H9 (cell line): ENCODE measurements around the gene DOCK10. TPM values are rescaled to one million over a fixed set of nuclear protein-coding genes. Genes with fewer than 3 reads are reported as not detected.
A peak's percentile ranks its signal among the peaks of the same experiment; 100 is the strongest.

Experiments used
- DNase-seq: peaks from one replicate; pipeline ENCODE4 v3.0.0-alpha.2; 2017
- H2AFZ ChIP-seq: one replicate; pipeline ENCODE4 v1.6.1; 2013; ENCODE audit warnings: mild to moderate bottlenecking, low read length, control low read depth, moderate library complexity
- H2AK5ac ChIP-seq: 2 replicates; pipeline ENCODE4 v1.6.1; 2013; ENCODE audit warnings: low read length, control low read depth, mixed read lengths; ENCODE audit not compliant: insufficient read length
- H2BK120ac ChIP-seq: one replicate; pipeline ENCODE4 v1.6.1; 2013; ENCODE audit warnings: low read depth, mild to moderate bottlenecking, low read length, control low read depth, inconsistent platforms; ENCODE audit not compliant: poor library complexity, severe bottlenecking
- H2BK12ac ChIP-seq: 2 replicates; pipeline ENCODE4 v1.6.1; 2013; ENCODE audit warnings: low read length, control low read depth, mixed read lengths, low read depth; ENCODE audit not compliant: insufficient read length
- H2BK15ac ChIP-seq: 2 replicates; pipeline ENCODE4 v1.6.1; 2013; ENCODE audit warnings: low read depth, low read length, control low read depth
- H2BK20ac ChIP-seq: one replicate; pipeline ENCODE4 v1.6.1; 2013; ENCODE audit warnings: low read depth, mild to moderate bottlenecking, low read length, control low read depth, inconsistent platforms; ENCODE audit not compliant: poor library complexity, severe bottlenecking
- H2BK5ac ChIP-seq: 2 replicates; pipeline ENCODE4 v1.6.1; 2013; ENCODE audit warnings: low read length, control low read depth, mixed read lengths; ENCODE audit not compliant: insufficient read length
- H3K14ac ChIP-seq: 2 replicates; pipeline ENCODE4 v1.6.1; 2013; ENCODE audit warnings: low read length, control low read depth; ENCODE audit not compliant: insufficient read depth
- H3K18ac ChIP-seq: 2 replicates; pipeline ENCODE4 v1.6.1; 2013; ENCODE audit warnings: low read depth, mild to moderate bottlenecking, mixed read lengths, low read length, control low read depth; ENCODE audit not compliant: insufficient read length
- H3K23ac ChIP-seq: 2 replicates; pipeline ENCODE4 v1.6.1; 2013; ENCODE audit warnings: low read length, control low read depth, mixed read lengths, low read depth; ENCODE audit not compliant: insufficient read length
- H3K23me2 ChIP-seq: 2 replicates; pipeline ENCODE4 v1.6.1; 2013; ENCODE audit warnings: low read depth, mild to moderate bottlenecking, mixed read lengths, low read length, control low read depth; ENCODE audit not compliant: insufficient read length, poor library complexity, severe bottlenecking
- H3K27ac ChIP-seq: 2 replicates; pipeline ENCODE4 v1.5.1; 2013; ENCODE audit warnings: low read length, control low read depth, mixed read lengths, low read depth; ENCODE audit not compliant: insufficient read length
- H3K27me3 ChIP-seq: 2 replicates; pipeline ENCODE4 v1.6.1; 2013; ENCODE audit warnings: low read length, control low read depth, inconsistent platforms; ENCODE audit not compliant: insufficient read depth
- H3K4ac ChIP-seq: 2 replicates; pipeline ENCODE4 v1.6.1; 2013; ENCODE audit warnings: low read depth, mild to moderate bottlenecking, control low read depth, inconsistent platforms, low read length, moderate library complexity
- H3K4me1 ChIP-seq: 2 replicates; pipeline ENCODE4 v1.6.1; 2013; ENCODE audit warnings: low read length, control low read depth, inconsistent platforms; ENCODE audit not compliant: insufficient read depth
- H3K4me2 ChIP-seq: 2 replicates; pipeline ENCODE4 v1.6.1; 2013; ENCODE audit warnings: low read length, control low read depth, mixed read lengths; ENCODE audit not compliant: insufficient read length, insufficient read depth
- H3K56ac ChIP-seq: 2 replicates; pipeline ENCODE4 v1.6.1; 2013; ENCODE audit warnings: low read depth, mild to moderate bottlenecking, mixed read lengths, low read length, control low read depth; ENCODE audit not compliant: insufficient read length
- H3K79me1 ChIP-seq: 2 replicates; pipeline ENCODE4 v1.6.1; 2013; ENCODE audit warnings: low read depth, mild to moderate bottlenecking, moderate library complexity, low read length, control low read depth, inconsistent platforms; ENCODE audit not compliant: insufficient read depth, poor library complexity, severe bottlenecking
- H3K79me2 ChIP-seq: 2 replicates; pipeline ENCODE4 v1.6.1; 2013; ENCODE audit warnings: low read length, control low read depth, inconsistent platforms; ENCODE audit not compliant: insufficient read depth
- H3K9ac ChIP-seq: 2 replicates; pipeline ENCODE4 v1.6.1; 2013; ENCODE audit warnings: low read length, control low read depth, mixed read lengths; ENCODE audit not compliant: insufficient read length; ENCODE audit errors: extremely low read depth
- H3K9me3 ChIP-seq: one replicate; pipeline ENCODE4 v1.6.1; 2013; ENCODE audit warnings: low read depth, low read length, inconsistent platforms; ENCODE audit not compliant: control insufficient read depth
- H3T11ph ChIP-seq: one replicate; pipeline ENCODE4 v1.6.1; 2013; ENCODE audit warnings: mild to moderate bottlenecking, low read length, control low read depth, inconsistent platforms
- H4K20me1 ChIP-seq: one replicate; pipeline ENCODE4 v1.6.1; 2013; ENCODE audit not compliant: control insufficient read depth, insufficient read length, insufficient read depth
- H4K5ac ChIP-seq: 2 replicates; pipeline ENCODE4 v1.6.1; 2013; ENCODE audit warnings: low read depth, mild to moderate bottlenecking, mixed read lengths, low read length, control low read depth; ENCODE audit not compliant: insufficient read length
- H4K8ac ChIP-seq: replicated peaks from 2 replicates; pipeline ENCODE4 v1.6.1; 2013; ENCODE audit warnings: low read length, control low read depth, mixed read lengths, low read depth; ENCODE audit not compliant: insufficient read length
- H4K91ac ChIP-seq: 2 replicates; pipeline ENCODE4 v1.6.1; 2013; ENCODE audit warnings: low read depth, mild to moderate bottlenecking, moderate library complexity, mixed read lengths, low read length, control low read depth; ENCODE audit not compliant: insufficient read length
- H3K27ac Mint-ChIP-seq, 3 experiments: 2 replicates in 2 of 3; 3 replicates in 1 of 3; pipeline ENCODE4 v1.8.0; 2020 to 2021; ENCODE audit warnings: mixed read lengths in 3 of 3, mild to moderate bottlenecking in 1 of 3, moderate library complexity in 1 of 3
- H3K27me3 Mint-ChIP-seq: 2 replicates; pipeline ENCODE4 v1.8.0; 2021; ENCODE audit warnings: low read depth, mild to moderate bottlenecking, moderate library complexity, mixed read lengths
- H3K36me3 Mint-ChIP-seq, 3 experiments: 2 replicates in 2 of 3; 3 replicates in 1 of 3; pipeline ENCODE4 v1.8.0; 2020 to 2021; ENCODE audit warnings: low read depth in 3 of 3, mixed read lengths in 3 of 3; ENCODE audit not compliant: insufficient read depth in 1 of 3
- H3K4me1 Mint-ChIP-seq, 2 experiments: 2 replicates each; pipeline ENCODE4 v1.8.0; 2020; ENCODE audit warnings: mixed read lengths in 2 of 2
- H3K4me3 Mint-ChIP-seq, 2 experiments: 2 replicates in 1 of 2; 3 replicates in 1 of 2; pipeline ENCODE4 v1.8.0; 2020 to 2021; ENCODE audit warnings: mild to moderate bottlenecking in 2 of 2, mixed read lengths in 2 of 2, moderate library complexity in 1 of 2
- H3K9me3 Mint-ChIP-seq, 2 experiments: 2 replicates in 1 of 2; 3 replicates in 1 of 2; pipeline ENCODE4 v1.8.0; 2020; ENCODE audit warnings: mild to moderate bottlenecking in 2 of 2, mixed read lengths in 2 of 2, moderate library complexity in 1 of 2
- WGBS: extraction: QIAGEN DNeasy Blood & Tissue Kit; methylation state at CpG from one replicate; pipeline ENCODE4 v1.1.7; 2013; ENCODE audit warnings: missing lambda C conversion rate, low lambda C conversion rate, mixed read lengths; ENCODE audit not compliant: insufficient read length; ENCODE audit errors: extremely low coverage; 5-methylcytosine and 5-hydroxymethylcytosine counted together
- total RNA-seq: library from RNA; stranded (reverse); gene quantifications from 2 replicates; pipeline ENCODE4 v1.2.1, GENCODE V29; 2021
- TF ChIP-seq, protein P1 (sequence below): fragments of 200-600 bp; sonication (generic); conservative IDR thresholded peaks from 3 replicates; pipeline ENCODE4 v1.8.0; 2021; ENCODE audit warnings: antibody characterized with exemption, mild to moderate bottlenecking

Gene DOCK10
- total RNA-seq, 1 experiment from 2014 or later = 0.79 TPM

- no peaks in the 10 kb centered on the region for H3K79me1 ChIP-seq
- H2BK20ac ChIP-seq = no peak overlapping the region
- no peak overlapping the region for H2AFZ ChIP-seq
- no peaks in the 10 kb centered on the region for H3K36me3 Mint-ChIP-seq
- H3K9me3 Mint-ChIP-seq = peaks cover 0 to 2% of the 10 kb centered on the region in 2 experiments; a peak in 2 of 5 replicates
- no peak overlapping the region for H3K56ac ChIP-seq
- TF ChIP-seq, protein P1, sequence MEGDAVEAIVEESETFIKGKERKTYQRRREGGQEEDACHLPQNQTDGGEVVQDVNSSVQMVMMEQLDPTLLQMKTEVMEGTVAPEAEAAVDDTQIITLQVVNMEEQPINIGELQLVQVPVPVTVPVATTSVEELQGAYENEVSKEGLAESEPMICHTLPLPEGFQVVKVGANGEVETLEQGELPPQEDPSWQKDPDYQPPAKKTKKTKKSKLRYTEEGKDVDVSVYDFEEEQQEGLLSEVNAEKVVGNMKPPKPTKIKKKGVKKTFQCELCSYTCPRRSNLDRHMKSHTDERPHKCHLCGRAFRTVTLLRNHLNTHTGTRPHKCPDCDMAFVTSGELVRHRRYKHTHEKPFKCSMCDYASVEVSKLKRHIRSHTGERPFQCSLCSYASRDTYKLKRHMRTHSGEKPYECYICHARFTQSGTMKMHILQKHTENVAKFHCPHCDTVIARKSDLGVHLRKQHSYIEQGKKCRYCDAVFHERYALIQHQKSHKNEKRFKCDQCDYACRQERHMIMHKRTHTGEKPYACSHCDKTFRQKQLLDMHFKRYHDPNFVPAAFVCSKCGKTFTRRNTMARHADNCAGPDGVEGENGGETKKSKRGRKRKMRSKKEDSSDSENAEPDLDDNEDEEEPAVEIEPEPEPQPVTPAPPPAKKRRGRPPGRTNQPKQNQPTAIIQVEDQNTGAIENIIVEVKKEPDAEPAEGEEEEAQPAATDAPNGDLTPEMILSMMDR = no peak
- no peak overlapping the region for H4K5ac ChIP-seq
- WGBS = no CpG with 5 or more reads among the region's 4 CpGs
- H3K23me2 ChIP-seq = no peaks in the 10 kb centered on the region
- H3K23ac ChIP-seq = no peak overlapping the region
- no peak overlapping the region for H2BK12ac ChIP-seq
- no peak overlapping the region for H3K4me2 ChIP-seq
- no peak for DNase-seq
- H4K20me1 ChIP-seq = no peaks in the 10 kb centered on the region
- no peaks in the 10 kb centered on the region for H3K4me1 ChIP-seq
- H2BK5ac ChIP-seq = no peak overlapping the region
- H3K18ac ChIP-seq = no peak overlapping the region
- H3K79me2 ChIP-seq = no peaks in the 10 kb centered on the region
- H3K9ac ChIP-seq = no peak overlapping the region
- H3K4me1 Mint-ChIP-seq = peaks cover 3 to 5% of the 10 kb centered on the region in 2 experiments; a peak in 2 of 4 replicates
- no peak overlapping the region for H3K14ac ChIP-seq
- H3K27ac ChIP-seq = no peak overlapping the region
- H3K4ac ChIP-seq = no peak overlapping the region
- H2AK5ac ChIP-seq = no peak overlapping the region
- H3K27me3 ChIP-seq = no peaks in the 10 kb centered on the region
- H2BK15ac ChIP-seq = no peak overlapping the region
- H2BK120ac ChIP-seq = no peak overlapping the region
- no peak overlapping the region for H3T11ph ChIP-seq
- H3K4me3 Mint-ChIP-seq = no peak overlapping the region
- no peaks in the 10 kb centered on the region for H3K9me3 ChIP-seq
- no peak overlapping the region for H4K8ac ChIP-seq
- peak overlapping the region in 1 of 3 experiments; percentile 24; a peak in 1 of 7 replicates for H3K27ac Mint-ChIP-seq
- no peaks in the 10 kb centered on the region; the same call in 1 of the 2 replicates for H3K27me3 Mint-ChIP-seq
- no peak overlapping the region for H4K91ac ChIP-seq
These were observed 225.5 kb downstream of the DOCK10 start for GRCh38 chr2:224816816-224817215.
